Daoy (cell line): ENCODE data around the gene EPHA4. TPM values are rescaled to one million over a fixed set of nuclear protein-coding genes. Genes with fewer than 3 reads are reported as not detected.

Source experiments
- DNase-seq: peaks from one replicate; pipeline ENCODE4 v3.0.0-alpha.2; 2015; ENCODE audit warnings: low read depth
- total RNA-seq: library from RNA; depleted of rRNA; stranded (reverse); fragments of >200 nt; shearing (Covaris generic); gene quantifications from 2 replicates; pipeline ENCODE4 v1.2.3, GENCODE V29; 2014

Gene EPHA4
- total RNA-seq, 1 experiment from 2014 or later: 7.5 TPM

DNA sequence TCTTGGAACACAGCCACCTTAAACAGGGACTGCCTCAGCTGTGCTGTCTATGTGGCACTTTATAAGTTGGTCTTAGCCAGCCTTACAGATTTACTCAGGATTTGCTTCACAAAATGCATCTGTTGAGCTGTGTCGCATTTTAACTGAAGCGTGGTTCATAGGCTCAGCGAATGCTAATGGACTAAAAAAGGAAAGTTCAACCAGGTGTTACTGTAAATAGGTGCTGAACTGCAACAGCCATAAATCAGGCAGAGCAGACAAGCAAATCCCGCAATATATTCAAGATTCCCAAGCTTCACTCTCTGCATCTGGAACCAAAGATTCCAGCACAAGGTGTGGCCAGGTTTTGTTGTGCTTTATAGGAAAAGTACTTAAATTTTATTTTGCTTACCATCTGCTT is 130.0 kb downstream of the EPHA4 start:
- DNase-seq: no peak

GRCh38 chr2:221439761-221440479 is 132.2 kb downstream of the EPHA4 start:
- no peak for DNase-seq

- no peak for DNase-seq
Observed at GRCh38 chr2:221437056-221437455, 135.0 kb downstream of the EPHA4 start.

- DNase-seq: no peak
Observed at GRCh38 chr2:221435171-221435570, 136.9 kb downstream of the EPHA4 start.

GRCh38 chr2:221434142-221434541 is 138.0 kb downstream of the EPHA4 start:
- DNase-seq: no peak

DNA sequence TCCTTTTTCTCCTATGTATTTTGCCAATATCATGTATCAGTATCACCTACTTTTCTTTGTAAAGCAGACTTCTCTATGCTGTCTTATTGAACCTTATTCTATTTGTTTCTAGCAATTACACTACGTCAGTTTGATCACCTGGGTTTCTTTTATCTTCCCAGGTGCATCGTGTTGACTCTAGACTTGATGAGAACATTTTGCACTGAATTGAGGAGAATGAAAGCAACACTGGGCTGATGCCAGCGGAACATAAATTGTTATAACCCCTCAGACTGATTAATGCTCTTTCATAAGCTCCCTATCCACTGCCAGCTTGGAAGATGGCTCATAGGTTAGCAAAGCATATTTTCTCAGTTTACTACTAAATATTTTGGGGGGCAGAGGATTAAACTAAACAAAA is 140.6 kb downstream of the EPHA4 start:
- DNase-seq: no peak

DNA sequence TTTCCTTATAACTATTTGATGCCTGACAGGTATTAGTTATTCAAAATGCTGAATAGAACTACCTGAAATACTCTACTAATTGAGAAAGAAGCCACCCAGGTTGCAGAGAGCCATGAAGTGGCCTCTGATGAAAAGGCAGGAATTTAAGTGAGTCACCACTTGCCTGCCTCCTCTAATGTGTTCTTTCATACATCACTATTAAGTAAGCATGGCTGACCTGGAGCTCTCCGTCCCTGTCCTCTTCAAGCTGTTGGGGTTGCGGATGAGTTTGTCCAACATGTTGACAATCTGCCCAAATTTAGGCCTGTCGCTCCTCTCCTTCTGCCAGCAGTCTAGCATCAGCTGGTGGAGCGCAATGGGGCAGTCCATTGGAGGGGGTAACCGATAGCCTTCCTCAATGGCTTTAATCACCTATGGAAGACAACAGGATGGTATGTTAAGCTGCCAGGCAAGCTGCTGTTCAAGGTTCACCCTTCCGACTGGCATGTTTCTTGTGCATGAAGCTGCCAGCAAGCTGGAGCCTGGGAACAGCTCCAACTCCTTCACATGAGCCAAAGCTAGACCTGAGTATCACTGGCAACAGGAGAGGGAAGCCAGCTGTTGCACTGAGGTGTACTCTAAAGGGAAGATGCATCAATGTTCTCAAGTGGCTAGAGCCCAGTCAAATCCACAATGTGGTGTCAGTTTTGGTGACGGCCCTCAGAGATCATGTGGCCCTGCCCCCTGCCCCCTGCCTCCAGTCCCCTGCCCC is 142.2 kb downstream of the EPHA4 start:
- peak; percentile 36 for DNase-seq

DNA sequence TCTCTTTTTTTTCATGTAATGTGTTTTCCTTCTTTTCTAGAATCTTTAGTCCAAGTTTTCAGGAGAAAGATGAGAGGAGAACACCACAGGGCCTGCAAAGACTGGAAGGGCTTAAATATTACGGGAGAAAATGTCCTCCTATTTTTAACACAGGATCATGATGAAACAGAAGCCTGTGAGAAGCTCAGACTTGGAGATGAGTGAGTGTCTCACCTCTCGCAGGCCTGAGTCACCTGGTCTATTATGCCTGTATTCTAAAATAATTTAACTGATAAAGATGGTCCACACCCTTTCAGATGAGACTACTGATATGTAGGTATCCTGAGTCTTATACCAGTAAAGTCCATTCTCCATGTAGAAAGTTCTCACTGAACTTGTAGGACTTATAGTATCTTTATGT is 143.2 kb downstream of the EPHA4 start:
- DNase-seq: no peak

- DNase-seq: no peak
Observed at GRCh38 chr2:221426929-221427328, 145.2 kb downstream of the EPHA4 start.

GRCh38 chr2:221425891-221426290 is 146.2 kb downstream of the EPHA4 start:
- DNase-seq: no peak

DNA sequence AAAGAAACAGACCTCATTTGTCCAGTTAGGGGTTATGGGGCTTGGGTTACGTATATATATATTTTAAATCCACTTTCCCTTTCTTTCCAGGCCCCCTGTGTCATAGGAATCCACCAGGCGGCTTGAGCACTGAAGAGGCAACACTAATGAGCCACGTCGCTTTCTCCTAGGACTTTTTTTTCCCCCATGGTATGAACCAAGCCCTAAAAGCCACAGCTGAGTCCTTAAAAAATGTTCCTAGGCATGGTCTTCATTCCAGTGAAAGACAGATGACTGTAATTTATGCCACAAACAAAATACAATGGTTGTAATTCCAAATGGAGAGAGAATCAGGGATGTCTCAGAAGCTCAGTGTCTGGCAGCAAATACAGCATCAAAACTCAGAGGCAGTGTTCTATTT is 146.8 kb downstream of the EPHA4 start:
- DNase-seq: no peak

GRCh38 chr2:221423210-221423804 is 148.8 kb downstream of the EPHA4 start:
- peak; percentile 50 for DNase-seq

DNA sequence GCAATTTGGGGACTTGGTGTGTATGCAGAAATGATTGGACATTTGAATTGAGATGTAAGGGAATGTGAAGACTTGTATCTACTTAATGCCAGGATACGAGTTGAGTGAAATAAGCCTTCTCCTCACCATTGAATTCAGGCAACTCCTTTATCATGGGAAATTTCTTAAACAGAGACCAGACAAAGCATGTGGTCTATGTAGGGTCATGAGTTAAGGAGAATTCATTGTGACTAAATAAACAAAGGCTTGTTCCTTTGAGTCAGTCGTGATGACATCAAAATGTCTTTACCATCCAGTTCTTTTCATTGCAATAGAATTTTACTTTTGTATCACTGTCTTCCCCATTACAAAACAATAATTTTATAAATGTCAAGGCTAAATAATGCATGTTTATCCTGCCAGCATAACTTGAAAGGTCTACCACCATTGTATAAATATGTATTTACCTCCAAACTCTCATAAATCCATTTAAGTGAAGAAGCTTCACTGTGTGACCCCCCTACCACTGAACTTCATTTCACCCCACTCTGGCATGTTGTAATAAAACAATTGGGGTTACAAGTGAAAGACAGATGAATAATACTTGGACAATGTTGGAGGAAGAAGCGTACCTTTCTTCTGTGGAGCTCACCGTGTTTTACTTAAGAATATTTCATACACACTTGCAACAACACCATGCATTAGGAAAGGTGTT is 149.4 kb downstream of the EPHA4 start:
- DNase-seq: no peak

- DNase-seq: no peak
Observed at GRCh38 chr2:221420245-221420644, 151.9 kb downstream of the EPHA4 start.

- DNase-seq: no peak
Observed at GRCh38 chr2:221415789-221416188, 156.3 kb downstream of the EPHA4 start.

- no peak for DNase-seq
Observed at GRCh38 chr2:221412978-221413377, 159.1 kb downstream of the EPHA4 start.

DNA sequence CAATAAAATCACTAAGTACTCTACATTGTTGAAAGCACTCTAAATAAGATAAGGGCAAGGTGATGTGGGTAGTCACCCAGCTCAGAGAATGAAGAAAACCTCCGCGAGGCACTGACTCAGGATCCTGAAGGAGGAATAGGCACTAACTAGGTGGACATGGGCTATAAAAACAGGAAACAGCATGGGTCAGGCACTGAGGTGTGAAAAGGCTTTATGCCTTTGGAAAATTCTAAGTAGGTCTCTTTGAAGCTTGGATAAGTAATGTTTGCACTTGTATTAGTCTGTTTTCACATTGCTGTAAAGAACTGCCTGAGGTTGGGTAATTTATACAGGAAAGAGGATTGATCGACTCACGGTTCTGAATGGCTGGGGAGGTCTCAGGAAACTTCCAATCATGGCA is 161.6 kb downstream of the EPHA4 start:
- DNase-seq: no peak

DNA sequence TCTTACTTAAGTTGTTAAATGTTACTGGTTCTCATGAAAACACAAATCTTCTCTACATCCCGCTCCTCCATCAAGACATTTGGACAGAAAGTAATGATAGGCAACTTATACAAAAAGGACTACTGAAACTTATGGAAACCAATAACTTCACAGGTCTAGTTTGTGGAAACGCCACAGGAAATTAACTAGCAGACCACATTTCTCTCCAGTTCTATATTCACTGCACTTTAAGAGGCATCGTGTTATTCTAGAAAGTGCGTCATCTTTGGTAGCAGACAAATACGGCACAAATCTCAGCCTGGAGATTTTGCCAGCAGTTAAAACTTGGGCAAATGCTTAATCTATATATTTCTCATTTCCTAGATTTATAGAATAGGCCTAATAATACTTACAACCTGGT is 164.3 kb downstream of the EPHA4 start:
- DNase-seq: no peak

- no peak for DNase-seq
Observed at GRCh38 chr2:221405521-221405920, 166.6 kb downstream of the EPHA4 start.

DNA sequence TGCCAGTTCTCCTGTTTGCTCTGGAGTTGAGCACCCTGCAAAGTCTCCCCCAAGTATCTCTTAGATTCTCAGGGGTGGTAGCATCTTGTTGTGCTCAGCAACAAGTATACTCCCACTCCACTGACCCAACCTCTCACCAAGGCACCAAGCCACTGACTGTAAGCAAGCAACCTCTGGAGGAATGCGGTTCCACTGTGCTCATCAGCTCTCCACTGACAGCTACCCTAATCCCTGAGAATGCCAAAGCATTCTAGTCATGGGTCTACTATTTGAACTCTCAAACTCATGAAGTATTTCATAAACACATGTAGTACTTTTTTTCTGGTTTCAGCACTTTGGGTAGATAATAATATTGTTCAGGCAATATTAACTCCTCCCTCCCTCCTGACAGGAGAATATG is 170.0 kb downstream of the EPHA4 start:
- DNase-seq: no peak

- no peak for DNase-seq
Observed at GRCh38 chr2:221400411-221400810, 171.7 kb downstream of the EPHA4 start.

- DNase-seq: no peak
Observed at GRCh38 chr2:221399183-221399582, 172.9 kb downstream of the EPHA4 start.
